Measurements from ENCODE around the gene TMEM131.

Gene TMEM131

GRCh38 chr2:97764559-97765263, 231.0 kb downstream of the TMEM131 start:
- H3K36me3 ChIP-seq (ENCODE audit: control insufficient read depth, insufficient read depth, low read length): peaks cover 31% of the 10 kb centered on the region
- TF ChIP-seq CTCF (IDR thresholded peaks at IDR 0.05; ENCODE audit: insufficient read depth, low read length, poor library complexity, severe bottlenecking): no peak
- no peaks in the 10 kb centered on the region for H3K27me3 ChIP-seq (replicated peaks; ENCODE audit: control insufficient read depth, insufficient read depth, low read length)
- H3K4me3 ChIP-seq (replicated peaks; ENCODE audit: low read depth, low read length): no peak overlapping the region
- DNase-seq (ENCODE audit: extremely low read depth, insufficient read length): no peak

GRCh38 chr2:97763176-97763845, 232.4 kb downstream of the TMEM131 start:
- TF ChIP-seq CTCF (IDR thresholded peaks at IDR 0.05; ENCODE audit: insufficient read depth, low read length, poor library complexity, severe bottlenecking): no peak
- no peak for DNase-seq (ENCODE audit: extremely low read depth, insufficient read length)
- no peak overlapping the region for H3K4me3 ChIP-seq (replicated peaks; ENCODE audit: low read depth, low read length)
- H3K27me3 ChIP-seq (replicated peaks; ENCODE audit: control insufficient read depth, insufficient read depth, low read length): no peaks in the 10 kb centered on the region
- H3K36me3 ChIP-seq (ENCODE audit: control insufficient read depth, insufficient read depth, low read length): peaks cover 42% of the 10 kb centered on the region

- H3K27me3 ChIP-seq (replicated peaks; ENCODE audit: control insufficient read depth, insufficient read depth, low read length): no peaks in the 10 kb centered on the region
- H3K4me3 ChIP-seq (replicated peaks; ENCODE audit: low read depth, low read length): no peak overlapping the region
- DNase-seq (ENCODE audit: extremely low read depth, insufficient read length): no peak
- peaks cover 44% of the 10 kb centered on the region for H3K36me3 ChIP-seq (ENCODE audit: control insufficient read depth, insufficient read depth, low read length)
- no peak for TF ChIP-seq CTCF (IDR thresholded peaks at IDR 0.05; ENCODE audit: insufficient read depth, low read length, poor library complexity, severe bottlenecking)
Observed at GRCh38 chr2:97761192-97761591, 234.6 kb downstream of the TMEM131 start.

GRCh38 chr2:97760480-97761049, 235.2 kb downstream of the TMEM131 start:
- TF ChIP-seq CTCF (IDR thresholded peaks at IDR 0.05; ENCODE audit: insufficient read depth, low read length, poor library complexity, severe bottlenecking): no peak
- H3K36me3 ChIP-seq (ENCODE audit: control insufficient read depth, insufficient read depth, low read length): peaks cover 47% of the 10 kb centered on the region
- DNase-seq (ENCODE audit: extremely low read depth, insufficient read length): no peak
- H3K4me3 ChIP-seq (replicated peaks; ENCODE audit: low read depth, low read length): no peak overlapping the region
- H3K27me3 ChIP-seq (replicated peaks; ENCODE audit: control insufficient read depth, insufficient read depth, low read length): no peaks in the 10 kb centered on the region

GRCh38 chr2:97759727-97760407, 235.9 kb downstream of the TMEM131 start:
- DNase-seq (ENCODE audit: extremely low read depth, insufficient read length): no peak
- no peak for TF ChIP-seq CTCF (IDR thresholded peaks at IDR 0.05; ENCODE audit: insufficient read depth, low read length, poor library complexity, severe bottlenecking)
- no peak overlapping the region for H3K4me3 ChIP-seq (replicated peaks; ENCODE audit: low read depth, low read length)
- H3K27me3 ChIP-seq (replicated peaks; ENCODE audit: control insufficient read depth, insufficient read depth, low read length): no peaks in the 10 kb centered on the region
- H3K36me3 ChIP-seq (ENCODE audit: control insufficient read depth, insufficient read depth, low read length): peaks cover 44% of the 10 kb centered on the region

Data from GM06990 (cell line).